ENCODE measurements around the gene KHNYN.
"Not testable (repeated sequence)": the region's sequence is repeated elsewhere in the genome, so short reads cannot be mapped to it uniquely, and the experiment has no call there.

KHNYN gene

DNA sequence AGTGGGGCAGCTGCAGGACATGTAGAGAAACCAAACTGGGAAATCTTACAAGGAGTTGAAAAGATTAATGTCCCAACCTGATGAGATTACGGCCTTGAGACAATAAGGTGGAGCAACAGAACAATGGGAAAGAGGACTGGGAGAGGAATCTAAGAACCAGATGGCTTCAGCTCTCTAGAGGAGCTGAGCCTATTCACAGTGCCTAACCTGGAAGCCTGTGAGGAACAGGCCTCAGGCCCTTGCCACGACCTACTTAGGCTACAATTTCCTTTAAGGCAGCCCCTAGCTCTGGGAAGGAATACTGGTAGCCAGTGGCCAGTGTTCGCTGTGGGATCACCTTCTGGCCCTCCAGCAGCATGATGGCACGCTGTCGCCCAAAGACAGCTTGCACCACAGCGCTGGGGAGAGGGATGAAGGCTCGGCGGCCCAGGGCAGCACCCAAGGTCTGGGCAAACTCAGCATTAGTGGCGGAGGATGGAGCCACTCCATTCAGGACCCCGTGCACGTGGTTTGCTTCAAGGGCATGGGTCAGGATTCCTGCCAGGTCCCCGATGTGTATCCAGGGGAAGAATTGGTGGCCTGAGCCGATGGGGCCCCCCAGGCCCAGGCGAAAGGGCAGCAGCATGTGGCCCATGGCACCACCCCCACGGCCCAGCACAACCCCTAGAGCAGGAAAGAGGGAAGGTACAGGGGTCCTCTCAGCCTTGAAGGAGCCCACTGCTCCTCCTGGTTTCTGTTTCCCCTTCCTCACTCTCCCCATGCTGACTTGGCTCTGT, 10.3 kb downstream of the KHNYN start:
- no peak overlapping the region for H3K4me3 ChIP-seq (replicated peaks in 1 of 2; ENCODE audit: low read depth in 2 of 2, low read length in 2 of 2)
- no peak for DNase-seq (ENCODE audit: low read depth in 2 of 2)
- TF ChIP-seq, protein P1, sequence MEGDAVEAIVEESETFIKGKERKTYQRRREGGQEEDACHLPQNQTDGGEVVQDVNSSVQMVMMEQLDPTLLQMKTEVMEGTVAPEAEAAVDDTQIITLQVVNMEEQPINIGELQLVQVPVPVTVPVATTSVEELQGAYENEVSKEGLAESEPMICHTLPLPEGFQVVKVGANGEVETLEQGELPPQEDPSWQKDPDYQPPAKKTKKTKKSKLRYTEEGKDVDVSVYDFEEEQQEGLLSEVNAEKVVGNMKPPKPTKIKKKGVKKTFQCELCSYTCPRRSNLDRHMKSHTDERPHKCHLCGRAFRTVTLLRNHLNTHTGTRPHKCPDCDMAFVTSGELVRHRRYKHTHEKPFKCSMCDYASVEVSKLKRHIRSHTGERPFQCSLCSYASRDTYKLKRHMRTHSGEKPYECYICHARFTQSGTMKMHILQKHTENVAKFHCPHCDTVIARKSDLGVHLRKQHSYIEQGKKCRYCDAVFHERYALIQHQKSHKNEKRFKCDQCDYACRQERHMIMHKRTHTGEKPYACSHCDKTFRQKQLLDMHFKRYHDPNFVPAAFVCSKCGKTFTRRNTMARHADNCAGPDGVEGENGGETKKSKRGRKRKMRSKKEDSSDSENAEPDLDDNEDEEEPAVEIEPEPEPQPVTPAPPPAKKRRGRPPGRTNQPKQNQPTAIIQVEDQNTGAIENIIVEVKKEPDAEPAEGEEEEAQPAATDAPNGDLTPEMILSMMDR (IDR thresholded peaks at IDR 0.05; ENCODE audit: low read depth, low read length): no peak

DNA sequence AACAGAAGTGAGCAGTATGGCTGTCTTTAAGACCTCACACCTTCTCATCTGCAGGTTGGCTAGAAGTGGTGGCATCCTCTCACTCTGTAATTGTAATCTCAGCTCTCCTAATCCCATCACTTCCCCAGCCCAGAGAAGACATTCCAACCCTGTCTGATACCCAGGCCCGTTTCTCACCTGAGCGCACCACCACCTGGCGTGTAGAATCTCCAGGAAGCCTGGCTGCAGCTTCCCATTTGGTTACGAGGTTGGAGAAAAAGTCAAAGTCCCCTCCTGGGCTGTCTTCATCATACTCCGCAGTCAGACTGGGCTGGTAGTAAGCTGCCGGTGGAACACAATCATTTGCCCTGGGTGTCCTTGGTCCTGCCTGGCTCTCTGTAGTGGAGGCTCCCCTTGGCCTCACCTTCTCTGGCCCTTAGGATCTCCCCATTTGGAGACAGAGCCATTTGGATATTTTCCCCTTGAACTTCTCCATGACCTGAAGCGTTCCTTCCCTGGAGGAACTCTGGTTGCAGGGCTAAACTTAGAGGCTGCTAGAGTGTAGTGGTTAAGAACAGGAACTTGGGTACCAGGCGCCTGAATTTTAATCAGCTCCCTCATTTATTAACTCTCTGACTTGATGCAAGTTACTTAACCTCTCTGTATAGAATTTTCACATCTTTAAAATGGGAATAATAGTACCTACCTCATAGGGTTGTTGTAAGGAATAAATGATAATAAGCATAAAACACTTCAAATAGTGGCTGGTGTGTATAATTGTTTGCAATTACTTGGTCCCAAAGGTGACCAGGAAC, 11.0 kb downstream of the KHNYN start:
- no peak overlapping the region for H3K4me3 ChIP-seq (replicated peaks in 1 of 2; ENCODE audit: low read depth in 2 of 2, low read length in 2 of 2)
- no peak for DNase-seq (ENCODE audit: low read depth in 2 of 2)
- TF ChIP-seq, protein P1 (IDR thresholded peaks at IDR 0.05; ENCODE audit: low read depth, low read length): no peak

DNA sequence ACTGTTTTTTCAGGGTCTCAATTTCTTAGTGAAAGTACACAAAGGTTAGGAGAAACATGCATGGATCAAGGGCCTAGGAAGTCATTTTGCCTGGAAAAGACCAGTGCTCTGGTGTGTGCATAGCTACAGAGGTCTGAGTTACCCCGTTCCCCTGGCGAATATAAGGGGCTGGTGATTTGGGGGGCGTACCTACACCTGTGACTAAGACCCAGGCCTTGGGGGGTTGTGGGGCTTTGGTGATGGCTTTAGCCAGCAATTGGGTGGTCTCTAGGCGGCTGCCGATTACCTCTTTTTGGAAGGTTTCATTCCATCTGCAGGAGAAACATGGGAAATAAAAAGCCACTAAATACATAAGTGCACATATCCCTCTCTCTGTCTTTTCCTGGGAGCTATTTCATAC, 11.7 kb downstream of the KHNYN start:
- TF ChIP-seq, protein P1 (IDR thresholded peaks at IDR 0.05; ENCODE audit: low read depth, low read length): no peak
- peak overlapping the region; percentile 54 to 71 for H3K4me3 ChIP-seq (replicated peaks in 1 of 2; ENCODE audit: low read depth in 2 of 2, low read length in 2 of 2)

DNA sequence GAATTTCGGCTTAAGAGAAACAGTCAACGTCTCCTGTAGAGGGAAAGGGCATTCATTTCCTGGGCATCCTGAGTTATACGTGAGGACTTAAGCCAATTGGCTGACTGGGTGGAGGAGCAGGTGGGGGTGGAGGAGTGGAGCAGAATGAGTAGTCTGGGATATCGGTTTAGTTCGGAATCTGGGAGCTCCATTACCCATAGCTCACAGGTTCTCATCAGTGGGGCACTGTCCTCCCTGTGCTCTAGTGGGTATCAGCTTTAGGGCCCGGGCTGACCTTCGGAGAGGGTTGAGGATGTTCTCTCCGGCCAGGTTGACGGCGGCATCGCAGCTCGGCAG, 12.1 kb downstream of the KHNYN start:
- TF ChIP-seq, protein P1 (IDR thresholded peaks at IDR 0.05; ENCODE audit: low read depth, low read length): no peak
- peak overlapping the region; percentile 54 to 71 for H3K4me3 ChIP-seq (replicated peaks in 1 of 2; ENCODE audit: low read depth in 2 of 2, low read length in 2 of 2)
- peak in 1 of 2 donors; percentile 64 for DNase-seq (ENCODE audit: low read depth in 2 of 2)

More for the DNA sequence above, 11.7 kb downstream of the KHNYN start:
- no peak for DNase-seq (ENCODE audit: low read depth in 2 of 2)

DNA sequence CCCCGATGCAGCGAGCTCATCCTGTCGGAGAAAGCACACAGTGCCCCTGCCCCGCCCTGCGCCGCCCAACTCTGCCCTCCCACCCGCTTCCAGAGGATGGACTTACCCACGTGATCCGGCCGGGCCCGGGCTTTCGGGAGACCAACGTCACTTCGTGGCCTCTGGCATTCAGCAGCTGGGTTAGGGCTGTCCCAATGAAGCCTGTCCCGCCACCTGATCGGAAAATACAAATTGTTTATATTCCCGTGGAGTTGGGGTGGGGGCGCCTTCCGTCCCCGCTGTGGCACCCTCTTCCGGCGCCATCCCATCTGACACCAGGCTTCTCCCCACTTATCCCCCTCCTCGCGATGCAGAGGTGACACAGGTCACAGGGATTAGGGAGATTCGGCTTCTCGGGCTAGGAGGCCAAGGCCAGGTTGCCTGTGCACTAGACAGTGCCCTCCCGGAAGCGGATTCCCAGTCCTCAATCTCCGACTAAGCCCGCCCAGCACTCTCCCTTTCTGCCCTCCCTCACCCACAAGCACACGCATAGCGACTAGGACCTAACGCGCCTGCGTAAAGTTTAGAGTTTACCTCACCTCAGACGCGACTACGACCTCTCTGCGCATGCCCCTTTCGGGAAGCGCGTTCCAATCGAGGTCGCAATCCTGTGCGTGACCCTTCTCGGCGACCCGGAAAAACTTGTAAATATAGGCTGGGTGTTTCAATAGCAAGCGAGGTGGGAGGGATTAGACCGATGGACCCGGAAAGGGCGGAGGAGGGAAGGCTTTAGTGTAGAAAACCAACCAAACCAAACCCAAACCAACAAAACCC, 12.7 kb downstream of the KHNYN start, which contains the start of gene SDR39U1:
Gene SDR39U1, minus strand, starts transcription at position 537 of the 813 bp plus-strand sequence. Its CDS starts 7 bp downstream, at position 530.
- H3K4me3 ChIP-seq (replicated peaks in 1 of 2; ENCODE audit: low read depth in 2 of 2, low read length in 2 of 2): peak within 1 kb of the TSS; percentile 54 to 71
- TF ChIP-seq, protein P1 (IDR thresholded peaks at IDR 0.05; ENCODE audit: low read depth, low read length): no peak
- peak; percentile 99 to 100 for DNase-seq (ENCODE audit: low read depth in 2 of 2)

DNA sequence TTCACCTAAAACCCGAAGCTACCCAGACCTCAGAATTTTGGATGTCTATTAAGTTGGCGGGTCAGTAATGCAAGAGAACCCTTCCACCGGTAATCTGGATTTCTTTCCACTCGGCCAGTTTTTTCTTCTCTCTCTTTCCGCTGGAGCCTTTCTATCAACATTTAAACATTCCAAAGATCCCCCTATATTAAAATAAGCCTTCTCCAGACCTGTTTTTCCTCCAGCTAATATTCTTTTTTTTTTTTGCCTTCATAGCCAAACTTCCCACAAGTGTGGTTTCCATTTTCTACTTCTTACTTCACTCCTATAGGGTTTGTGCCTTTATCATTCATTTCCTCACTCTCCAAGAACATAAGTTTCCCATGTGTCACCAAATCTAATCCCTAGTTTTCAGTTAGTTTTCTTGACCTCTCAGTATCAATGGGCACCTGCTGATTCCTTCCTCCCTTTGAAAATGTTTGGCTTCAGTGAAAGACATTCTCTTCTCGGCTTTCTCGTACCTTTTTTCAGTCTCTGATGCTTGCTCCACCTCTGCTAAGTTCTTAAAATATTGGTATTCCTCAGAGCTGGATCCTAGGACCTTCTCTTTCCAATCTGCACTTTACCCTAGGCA, 13.4 kb downstream of the KHNYN start:
- peak in 1 of 2 donors; percentile 35 for DNase-seq (ENCODE audit: low read depth in 2 of 2)
- peak overlapping the region; percentile 54 to 71 for H3K4me3 ChIP-seq (replicated peaks in 1 of 2; ENCODE audit: low read depth in 2 of 2, low read length in 2 of 2)
- TF ChIP-seq, protein P1 (IDR thresholded peaks at IDR 0.05; ENCODE audit: low read depth, low read length): no peak

DNA sequence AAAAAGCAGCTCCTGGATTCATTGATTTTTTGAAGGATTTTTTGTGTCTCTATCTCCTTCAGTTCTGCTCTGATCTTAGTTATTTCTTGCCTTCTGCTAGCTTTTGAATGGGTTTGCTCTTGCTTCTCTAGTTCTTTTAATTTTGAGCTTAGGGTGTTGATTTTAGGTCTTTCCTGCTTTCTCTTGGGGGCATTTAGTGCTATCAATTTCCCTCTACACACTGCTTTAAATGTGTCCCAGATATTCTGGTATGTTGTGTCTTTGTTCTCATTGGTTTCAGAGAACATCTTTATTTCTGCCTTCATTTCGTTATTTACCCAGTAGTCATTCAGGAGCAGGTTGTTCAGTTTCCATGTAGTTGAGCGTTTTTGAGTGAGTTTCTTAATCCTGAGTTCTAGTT, 21.1 kb downstream of the KHNYN start:
- H3K4me3 ChIP-seq (replicated peaks in 1 of 2; ENCODE audit: low read depth in 2 of 2, low read length in 2 of 2); DNase-seq (ENCODE audit: low read depth in 2 of 2): not testable (repeated sequence)

Data from cardiac fibroblast (primary cell).